Mammary epithelial cell (primary cell): ENCODE results near the gene TWIST2.

ENCODE experiments used
- EZH2 ChIP-seq: IDR thresholded peaks from 2 replicates; pipeline ENCODE4 v1.6.1; 2012; ENCODE audit warnings: low read length, inconsistent platforms, borderline replicate concordance
- TF ChIP-seq, protein P1 (sequence below), 2 donors: IDR thresholded peaks in 1 of 2; conservative IDR thresholded peaks in 1 of 2; 2 replicates each; pipeline ENCODE4 v1.5.1; 2011 to 2012; ENCODE audit warnings: inconsistent platforms in 2 of 2, low read length in 2 of 2, mild to moderate bottlenecking in 2 of 2, control low read depth in 1 of 2, low read depth in 1 of 2; ENCODE audit not compliant: insufficient read depth in 1 of 2; ENCODE audit errors: extremely low read depth in 1 of 2

DNA sequence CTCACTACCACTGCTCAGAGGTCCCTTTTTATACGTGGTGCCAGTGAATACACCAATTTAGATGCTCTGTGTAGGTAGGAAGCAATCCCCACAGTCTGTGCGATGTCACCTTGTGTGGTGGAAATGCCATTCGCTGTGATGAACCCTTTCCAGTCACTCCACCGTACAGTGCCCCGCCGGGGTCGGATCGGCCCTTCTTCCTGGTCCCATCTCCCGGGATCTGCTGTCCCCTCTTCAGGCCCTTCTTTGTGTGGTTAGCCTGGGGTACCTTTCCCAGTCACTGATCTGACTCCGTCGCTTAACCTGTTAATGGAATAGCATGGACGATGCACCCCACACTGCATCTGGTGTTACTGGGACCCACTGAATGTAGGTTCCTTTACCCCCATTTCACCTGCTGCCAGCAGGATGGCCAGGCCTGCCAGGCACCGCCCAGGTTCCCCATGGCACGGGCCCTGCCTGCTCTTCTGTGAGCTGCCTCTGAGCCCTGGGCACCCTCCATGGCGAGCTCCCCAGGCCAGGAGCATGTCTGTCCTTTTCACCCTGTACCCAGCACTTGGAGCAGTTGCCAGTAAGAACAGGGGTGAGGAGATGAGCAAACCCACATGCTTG, 18.0 kb downstream of the TWIST2 start:
- TF ChIP-seq, protein P1, sequence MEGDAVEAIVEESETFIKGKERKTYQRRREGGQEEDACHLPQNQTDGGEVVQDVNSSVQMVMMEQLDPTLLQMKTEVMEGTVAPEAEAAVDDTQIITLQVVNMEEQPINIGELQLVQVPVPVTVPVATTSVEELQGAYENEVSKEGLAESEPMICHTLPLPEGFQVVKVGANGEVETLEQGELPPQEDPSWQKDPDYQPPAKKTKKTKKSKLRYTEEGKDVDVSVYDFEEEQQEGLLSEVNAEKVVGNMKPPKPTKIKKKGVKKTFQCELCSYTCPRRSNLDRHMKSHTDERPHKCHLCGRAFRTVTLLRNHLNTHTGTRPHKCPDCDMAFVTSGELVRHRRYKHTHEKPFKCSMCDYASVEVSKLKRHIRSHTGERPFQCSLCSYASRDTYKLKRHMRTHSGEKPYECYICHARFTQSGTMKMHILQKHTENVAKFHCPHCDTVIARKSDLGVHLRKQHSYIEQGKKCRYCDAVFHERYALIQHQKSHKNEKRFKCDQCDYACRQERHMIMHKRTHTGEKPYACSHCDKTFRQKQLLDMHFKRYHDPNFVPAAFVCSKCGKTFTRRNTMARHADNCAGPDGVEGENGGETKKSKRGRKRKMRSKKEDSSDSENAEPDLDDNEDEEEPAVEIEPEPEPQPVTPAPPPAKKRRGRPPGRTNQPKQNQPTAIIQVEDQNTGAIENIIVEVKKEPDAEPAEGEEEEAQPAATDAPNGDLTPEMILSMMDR (conservative IDR thresholded peaks at IDR 0.05 in 1 of 2, IDR thresholded peaks at IDR 0.05 in 1 of 2; ENCODE audit: extremely low read depth in 1 of 2, insufficient read depth in 1 of 2, low read depth in 1 of 2, low read length in 2 of 2) = no peak
- no peak for TF ChIP-seq EZH2
